Stimulated activated CD8-positive, alpha-beta memory T cell treated with anti-CD3 and anti-CD28 coated beads, Interleukin-2, amount 100 ng/mL, for 1 hour (primary cell): Measurements from ENCODE around the gene HEG1.

Source experiments
- DNase-seq, 2 donors: peaks; one replicate each; pipeline ENCODE4 v3.0.0-alpha.2; 2020; ENCODE audit warnings: low read depth in 2 of 2

HEG1 gene

DNA sequence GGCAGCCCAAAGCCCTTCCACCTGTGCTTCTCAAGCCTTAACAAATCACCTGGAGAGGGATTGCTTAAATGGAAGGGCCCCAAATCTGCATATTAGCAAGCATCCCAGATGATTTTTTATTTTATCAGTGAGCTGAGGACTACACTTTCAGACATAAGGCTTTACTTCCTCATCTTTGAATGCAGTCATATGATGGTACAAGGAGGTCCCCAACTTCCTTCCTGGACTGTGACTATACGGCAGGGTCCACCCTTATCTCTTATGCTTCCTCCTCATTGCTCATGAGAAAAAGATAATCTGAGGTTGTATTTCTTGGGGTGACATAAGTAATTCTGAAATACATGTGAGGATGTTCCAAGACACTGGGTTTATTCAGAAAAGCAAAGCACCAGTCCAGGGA lies 13.7 kb upstream of the HEG1 start:
- DNase-seq: no peak

DNA sequence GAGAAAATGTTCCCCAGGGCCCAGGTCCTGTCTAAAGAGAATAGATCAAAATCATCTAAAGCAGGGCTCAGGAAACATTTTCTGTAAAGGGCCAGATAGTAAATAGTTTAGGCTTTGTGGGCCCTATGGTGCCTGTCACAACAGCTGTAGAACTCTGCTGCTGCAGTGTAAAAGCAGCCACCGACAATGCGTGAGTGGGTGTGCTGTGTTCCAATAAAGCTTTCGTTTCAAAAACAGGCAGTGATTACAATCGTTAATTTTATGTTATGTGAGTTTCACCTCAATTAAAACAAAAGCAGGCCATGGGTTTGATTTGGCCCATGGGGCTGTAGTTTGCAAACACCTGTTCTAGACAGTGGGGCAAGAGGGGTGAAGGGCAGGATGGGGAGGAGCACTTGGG lies 12.5 kb upstream of the HEG1 start:
- no peak for DNase-seq

DNA sequence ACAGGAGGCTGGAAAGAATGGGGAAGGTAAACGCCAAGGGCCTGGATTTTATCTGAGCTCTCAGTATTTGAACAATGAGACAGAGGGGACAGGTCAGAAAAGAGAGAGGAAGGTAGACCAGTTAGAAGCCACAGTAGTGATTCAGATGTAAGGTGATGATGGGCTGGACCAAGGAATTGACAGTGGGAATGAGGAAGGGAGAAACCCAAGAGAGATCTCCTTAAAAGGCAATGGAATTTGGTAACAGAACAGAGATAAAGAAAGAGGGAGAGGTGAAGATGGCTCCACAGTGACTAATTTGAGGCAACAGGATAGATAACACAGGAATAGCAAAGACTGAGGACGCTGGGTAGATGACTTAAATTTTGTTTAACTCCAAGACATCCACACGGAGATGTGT lies 11.4 kb upstream of the HEG1 start:
- no peak for DNase-seq

DNA sequence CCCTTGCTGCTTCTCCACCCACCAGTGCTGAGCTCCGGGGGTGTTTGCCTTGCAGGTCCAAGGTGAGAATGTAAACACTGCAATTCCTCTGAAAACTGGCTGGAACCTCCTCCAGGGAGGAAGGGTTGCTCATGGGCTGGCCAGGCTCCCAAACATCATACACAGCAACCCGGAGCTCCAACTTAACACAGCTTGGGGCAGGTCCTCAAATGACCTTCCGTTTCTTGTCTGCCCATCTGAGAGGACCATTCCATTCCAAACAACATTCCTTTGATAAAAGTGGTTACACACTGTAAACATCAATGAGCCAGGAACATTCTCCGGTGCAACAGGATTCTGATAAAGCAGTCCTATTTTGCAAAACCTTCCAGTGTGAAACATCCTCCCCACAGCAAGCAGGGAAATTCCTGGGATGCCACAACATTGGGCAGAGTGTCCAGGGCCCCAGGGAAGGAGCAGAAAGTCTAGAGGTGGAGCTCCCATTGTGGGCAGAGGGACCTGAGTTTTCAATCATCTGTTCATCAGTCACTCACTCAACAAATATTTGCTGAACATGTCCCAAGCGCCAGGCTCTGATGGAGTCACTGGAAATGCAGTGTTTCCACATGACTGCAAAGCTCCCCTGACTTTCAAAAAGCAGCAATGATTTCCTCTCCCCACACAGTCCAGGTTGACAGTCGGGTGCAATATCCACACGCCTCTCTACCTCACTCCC lies 7.3 kb upstream of the HEG1 start:
- no peak for DNase-seq

DNA sequence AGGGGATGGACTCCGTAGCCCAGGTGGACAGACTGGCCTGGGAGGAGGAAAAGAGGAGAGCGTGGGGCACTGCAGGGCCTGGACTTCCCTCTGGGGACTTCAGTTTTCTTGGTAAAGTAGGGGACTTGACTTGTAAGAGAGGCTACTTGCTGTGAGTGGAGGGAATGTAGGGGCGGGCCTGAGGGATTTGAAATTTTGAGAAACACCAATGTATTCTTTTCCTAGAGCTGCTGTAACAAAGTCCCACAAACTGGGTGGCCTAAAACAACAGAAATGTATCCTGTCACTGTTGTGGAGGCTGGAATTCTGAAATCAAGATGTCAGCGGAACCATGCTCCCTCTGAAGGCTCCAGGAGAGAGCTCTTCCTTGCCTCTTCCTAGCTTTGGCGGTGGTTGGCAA lies 5.8 kb upstream of the HEG1 start:
- no peak for DNase-seq

DNA sequence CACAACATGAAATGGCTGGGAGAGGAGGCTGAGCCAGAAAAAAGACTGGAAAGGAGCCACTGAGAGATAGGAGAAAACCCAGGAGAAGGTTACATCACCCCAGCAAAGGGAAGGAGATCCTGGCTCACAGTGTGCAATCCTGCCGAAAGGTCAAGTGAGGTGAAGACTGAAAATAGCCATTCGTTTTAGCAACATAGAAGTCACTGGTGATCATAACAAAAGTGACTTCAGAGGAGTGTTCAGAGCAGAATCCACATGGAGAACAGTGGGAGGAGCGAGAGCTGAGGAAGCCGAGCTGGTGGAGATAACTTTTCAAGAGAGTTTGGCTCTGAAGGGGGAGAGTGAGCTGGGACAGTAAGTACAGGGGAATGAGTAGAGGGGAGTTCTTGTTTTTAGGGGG lies 5.4 kb upstream of the HEG1 start:
- no peak for DNase-seq

DNA sequence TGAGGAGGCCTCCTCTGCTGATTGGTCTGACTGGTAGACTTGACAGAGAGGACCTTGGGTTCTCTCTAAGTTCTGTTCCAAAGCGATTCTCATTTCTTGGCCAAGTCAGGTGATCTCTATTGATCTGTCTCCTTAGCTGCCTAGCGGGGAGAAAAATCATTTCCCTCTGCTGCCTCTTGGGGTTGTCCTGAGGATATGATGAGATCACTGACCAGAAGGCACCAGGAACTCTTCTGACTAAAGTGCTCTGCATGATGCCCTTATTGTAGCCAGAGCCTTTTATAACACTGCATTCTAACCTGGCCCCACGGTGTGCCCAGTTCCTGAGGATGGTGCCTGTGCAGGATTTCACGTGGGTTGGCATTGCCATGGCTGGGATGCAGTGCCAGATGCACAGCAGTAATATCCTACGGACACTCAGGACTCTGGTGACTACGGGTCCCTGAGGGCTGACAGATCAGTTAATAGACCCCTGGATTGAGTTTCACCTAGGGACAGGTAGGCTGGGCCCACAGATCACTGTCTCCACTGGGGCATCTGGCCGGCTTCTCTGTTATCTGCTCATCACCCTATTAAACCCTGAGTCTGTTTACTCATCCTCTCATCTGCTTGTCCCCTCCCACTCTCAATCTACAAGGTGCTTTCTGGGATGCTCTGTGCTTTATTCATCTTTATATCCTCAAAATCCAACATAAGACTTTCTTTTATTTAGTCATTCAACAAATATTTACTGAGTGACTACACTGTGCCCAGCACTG lies 3.9 kb upstream of the HEG1 start:
- DNase-seq: no peak

DNA sequence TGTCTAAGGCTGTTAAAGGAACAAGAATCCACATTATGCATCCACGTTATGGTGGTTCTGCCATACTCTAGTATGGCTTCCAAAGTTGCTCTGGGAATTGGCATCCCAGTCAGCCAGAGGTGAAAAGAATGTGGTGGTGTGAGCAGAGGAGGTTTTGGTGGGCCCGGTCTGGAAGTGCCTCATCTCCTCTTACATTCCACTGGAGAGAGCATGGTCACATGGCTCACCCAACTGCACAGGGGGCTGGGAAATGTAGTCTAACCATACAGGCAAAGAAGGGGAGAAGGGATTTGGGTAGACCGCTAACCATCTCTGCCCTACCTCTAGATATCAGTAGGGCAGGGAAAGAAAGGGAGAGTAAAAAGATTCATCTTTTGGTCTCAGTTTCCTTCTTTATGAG lies 3.2 kb upstream of the HEG1 start:
- no peak for DNase-seq

DNA sequence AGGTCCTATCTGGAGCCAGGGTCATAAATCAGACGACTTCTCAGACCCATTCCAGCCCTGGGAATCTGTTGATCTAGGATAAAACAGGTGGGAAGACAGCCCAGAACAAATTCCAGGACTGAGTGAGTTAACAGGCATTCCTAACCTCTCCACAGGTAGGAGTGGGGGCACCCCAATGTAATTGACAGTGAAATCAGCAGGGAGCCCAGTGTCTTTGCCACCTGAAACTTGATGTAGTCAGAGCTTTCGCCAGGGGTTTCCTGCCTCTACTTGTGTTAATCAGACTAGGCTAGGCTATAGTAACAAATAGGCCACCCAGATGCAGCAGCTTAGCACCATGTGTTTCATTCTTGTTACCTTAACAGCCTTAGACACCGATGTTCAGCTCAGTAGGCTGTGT lies 2.7 kb upstream of the HEG1 start:
- no peak for DNase-seq

DNA sequence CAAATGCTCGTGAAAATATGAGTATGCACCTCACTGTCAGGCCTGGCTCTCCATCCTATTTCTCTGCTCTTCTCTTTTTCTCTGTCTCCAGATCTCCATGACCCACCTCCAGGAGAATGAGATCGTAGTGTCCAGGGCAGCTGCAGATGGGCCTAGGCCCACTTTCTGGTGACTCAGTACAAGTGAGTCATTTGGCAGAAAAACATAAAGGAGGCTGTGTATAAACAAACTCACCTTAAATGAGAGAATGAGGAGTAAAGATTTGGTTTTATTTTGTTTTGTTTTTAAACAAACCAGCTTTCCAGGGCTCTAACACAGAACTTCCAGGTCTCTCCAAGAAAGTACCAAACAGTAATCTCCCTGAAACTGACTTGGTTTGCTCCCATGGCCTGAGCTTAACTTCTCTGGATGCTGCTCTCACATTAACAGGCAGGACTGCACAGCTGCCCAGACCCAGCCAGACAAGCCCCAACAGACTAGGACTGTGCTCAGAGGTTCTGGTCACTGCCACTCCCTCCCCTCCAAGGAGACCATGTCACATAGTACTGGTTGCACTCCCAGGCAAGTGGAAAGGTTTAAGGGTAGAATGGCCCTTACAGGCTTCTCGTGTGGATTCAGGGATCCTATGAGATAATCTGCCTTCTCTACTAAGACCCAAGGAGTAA lies 1.5 kb upstream of the HEG1 start:
- no peak for DNase-seq

DNA sequence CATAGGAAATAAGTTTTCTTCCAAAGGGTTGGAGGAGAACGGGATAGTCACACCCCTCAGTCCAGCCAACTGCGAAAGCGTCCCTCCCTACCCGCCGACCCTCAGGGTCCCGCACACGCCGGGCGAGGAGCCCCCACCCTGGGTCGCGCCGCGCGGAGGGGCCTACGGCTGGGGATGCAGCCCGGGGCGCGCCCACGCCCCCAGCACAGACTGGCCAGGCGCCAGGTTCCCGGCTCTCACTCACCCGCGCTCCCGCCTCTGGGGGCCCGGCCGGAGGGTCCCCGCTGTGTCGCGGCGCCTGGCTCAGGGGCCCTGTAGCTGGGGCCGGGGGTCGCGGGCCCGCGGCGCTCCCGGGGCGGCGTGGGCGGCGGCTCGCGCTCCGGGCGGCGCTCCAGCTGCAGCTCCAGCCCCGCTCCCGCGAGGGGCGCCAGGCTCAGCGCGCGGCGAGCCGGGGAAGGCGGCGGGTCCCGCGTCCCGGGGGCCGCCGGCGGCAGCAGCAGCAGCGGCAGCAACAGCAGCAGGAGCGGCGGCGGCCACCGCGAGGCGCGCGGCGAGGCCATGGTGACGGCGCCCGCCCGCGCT lies 375 bp downstream of the HEG1 start:
- no peak for DNase-seq

DNA sequence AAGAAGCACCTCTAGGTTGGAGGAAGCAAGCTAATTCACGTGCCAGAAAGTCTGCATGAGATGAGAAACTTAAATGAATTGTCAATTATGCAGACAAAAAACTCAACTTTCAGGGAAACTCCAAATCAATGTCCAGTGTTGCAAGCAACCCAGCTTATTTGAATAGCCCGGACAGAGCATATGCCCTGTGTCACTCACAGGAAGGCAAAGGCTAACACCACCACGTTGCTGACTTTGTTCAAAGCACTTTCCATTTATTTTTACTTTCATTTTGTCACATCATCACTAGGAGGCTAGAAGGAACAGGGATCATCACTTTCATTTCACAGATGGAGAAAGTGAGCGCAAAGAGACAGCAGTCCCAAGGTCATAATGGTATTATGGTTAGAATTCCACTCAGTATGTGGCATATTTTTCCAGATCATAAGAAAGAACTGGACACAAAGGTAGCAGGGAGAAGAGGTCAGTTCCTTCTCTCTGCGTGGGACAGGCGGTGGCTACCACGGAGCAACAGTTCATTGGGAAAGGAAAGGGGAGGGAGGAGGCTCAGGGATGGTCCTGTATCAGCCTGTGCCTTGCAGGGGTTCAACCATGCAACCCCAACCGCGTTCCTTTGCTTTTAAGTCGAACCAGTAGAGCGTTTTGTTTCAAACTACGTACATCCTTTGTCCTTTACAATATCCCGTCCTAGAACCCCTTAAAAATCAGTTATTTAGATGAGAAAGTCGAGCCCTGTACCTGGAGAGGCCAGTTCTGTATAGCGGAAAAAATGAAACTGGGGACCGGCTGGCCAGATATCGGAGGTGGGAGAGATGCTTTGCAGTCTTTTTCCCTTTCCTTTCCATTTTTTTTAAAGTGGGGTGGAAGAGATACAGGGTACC lies 1.1 kb downstream of the HEG1 start:
- no peak for DNase-seq

DNA sequence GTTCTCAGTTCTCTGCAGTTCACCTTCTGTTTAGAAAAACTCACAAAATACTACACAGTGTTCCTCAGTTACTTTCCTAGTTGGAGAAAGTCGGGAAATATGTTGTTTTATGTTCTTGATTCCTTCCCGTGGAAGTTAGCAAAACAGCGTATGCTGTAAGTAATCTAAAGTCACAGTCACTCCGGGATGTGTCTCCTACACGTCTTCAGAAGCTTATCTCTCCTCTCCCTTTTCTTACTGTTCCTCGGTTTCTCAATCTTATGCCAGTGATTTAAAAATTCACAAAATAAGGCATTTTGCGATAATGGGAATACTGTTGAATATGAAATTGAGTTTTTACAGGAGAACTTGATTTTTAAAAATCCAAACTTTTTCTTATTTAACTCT lies 1.7 kb downstream of the HEG1 start:
- DNase-seq: no peak

DNA sequence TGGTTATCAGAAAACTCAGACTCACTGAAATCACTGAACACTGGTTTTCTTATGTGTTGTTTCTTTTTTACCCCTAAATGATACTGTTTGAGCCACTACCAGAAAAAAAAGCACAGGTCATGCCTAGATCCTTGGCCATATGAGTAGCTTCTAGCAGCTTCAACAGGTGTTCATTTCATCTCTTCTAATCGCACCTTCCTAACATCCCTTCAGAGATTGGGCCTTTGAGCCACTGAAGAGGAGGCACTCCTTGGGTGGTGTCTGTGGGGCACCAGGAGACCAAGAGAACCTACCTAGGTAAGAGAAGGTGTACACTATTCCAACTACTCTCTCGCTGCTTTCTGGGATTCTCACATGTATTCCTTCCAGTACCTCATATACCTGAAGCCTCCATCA lies 2.5 kb downstream of the HEG1 start:
- DNase-seq: no peak

DNA sequence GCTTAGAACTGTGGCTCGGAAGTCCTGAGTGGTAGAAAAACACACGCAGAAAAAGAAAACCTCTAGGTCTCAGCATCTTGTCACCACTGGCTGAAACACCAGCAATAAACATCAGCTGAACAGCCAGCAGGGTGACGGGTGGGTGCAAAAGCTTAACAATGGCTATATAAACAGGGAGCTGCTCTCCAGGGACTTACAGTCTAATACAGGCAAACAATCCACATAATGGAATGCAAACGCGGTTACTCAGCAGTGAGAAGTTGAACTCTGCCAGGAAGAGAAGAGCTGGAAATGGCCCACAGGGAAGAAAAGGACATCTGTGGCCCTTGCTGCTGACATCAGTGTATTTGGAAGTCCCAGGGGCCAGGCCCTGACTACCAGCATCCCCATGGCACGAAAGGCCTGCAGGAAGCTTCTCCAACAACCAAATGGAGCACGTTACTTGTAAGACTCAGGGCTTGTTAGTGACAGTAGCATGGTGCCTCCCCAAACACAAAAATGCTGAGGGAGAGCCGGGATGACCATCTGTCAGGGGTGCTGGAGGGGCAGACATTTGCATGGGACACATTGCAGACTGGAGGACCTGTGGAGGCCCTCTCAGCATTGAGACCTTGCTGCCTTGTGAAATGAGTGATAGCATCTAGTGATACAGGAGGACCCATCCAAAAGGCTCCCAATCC lies 3.0 kb downstream of the HEG1 start:
- DNase-seq: no peak

DNA sequence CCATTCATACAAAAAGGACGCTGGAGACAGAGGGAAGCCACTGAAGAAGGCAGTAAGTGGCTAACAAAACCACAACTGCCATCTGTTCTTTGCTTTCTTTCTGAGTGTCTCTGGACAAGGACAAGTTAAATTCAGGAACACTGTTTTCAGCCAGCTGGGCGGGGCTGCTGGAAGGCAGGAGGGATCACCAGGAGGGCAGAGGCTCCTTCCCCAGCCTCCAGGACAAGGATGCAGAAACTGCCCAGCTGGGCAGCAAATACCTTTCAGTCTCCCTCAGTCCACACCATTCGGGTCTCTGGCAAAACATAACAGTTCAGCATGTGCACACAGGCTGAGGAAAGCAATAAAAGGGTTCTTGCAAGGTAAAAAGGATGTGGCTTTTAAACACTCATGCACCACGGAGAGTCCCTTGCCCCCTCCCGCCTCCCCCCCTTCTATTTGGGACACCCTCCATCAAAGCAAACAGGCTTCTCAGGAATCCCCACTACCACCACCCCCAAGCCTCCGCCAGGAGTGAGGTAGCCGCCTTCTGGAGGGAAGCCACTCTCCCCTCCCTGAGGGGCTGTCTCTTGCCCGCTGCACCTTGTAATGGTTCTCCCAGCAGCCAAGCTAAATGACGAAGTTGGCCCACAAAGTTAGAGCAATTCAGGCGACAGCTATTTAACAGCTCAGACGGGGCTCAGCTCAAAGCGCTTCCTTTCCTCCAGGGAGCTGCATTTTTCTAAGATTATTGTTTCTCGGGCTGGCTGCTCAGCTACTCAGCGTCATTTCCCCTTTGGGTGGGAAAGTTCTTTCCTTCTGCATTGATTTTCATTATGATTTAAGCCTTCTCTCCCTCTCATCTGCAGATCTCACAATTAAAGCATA lies 3.8 kb downstream of the HEG1 start:
- peak; percentile 41 to 47 for DNase-seq

DNA sequence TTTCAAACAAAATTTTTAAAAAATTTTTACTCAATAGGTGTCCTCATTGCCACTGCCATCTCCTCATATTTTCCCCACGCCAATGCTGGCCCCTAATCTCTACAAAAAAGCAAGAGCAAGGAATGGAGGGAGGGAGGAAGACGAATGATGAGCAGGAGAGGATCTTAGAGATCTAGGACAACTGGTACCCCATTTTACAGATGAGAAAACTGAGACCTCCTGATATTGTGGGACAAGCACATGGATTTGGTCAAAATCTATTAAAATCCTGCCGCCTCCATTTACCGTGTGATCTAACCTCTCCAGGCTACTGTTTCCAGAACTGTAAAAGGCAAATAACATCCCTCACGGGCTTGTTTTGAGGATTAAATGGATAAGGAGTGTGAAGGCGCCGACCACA lies 4.6 kb downstream of the HEG1 start:
- no peak for DNase-seq

DNA sequence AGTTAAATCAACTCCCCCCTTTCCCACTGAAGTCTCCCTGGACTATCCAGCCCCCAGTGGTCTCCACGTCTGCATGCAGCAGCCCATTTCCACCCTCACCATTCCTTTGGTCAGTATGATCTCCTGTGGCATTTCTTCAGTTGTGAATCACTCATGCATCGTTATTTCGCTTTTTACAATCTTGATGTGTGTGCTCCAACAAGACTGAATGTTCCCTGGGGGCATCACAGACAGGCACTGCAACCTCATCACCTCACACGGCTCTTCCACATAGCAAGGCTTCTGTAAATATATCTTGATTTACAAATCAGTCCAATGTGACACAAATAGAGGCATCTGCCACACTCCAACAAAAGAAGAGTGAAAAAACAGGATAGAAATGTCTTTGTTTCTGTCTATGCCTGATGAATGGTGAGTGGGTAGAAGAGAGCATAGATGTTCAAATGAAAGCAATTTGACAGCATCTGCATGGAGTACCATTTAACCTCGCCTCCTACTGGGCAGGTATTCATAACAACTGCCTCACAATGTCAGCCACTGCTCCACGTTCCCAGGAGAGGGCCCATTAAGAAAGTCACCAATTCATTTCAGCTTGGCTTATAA lies 5.2 kb downstream of the HEG1 start:
- DNase-seq: no peak

DNA sequence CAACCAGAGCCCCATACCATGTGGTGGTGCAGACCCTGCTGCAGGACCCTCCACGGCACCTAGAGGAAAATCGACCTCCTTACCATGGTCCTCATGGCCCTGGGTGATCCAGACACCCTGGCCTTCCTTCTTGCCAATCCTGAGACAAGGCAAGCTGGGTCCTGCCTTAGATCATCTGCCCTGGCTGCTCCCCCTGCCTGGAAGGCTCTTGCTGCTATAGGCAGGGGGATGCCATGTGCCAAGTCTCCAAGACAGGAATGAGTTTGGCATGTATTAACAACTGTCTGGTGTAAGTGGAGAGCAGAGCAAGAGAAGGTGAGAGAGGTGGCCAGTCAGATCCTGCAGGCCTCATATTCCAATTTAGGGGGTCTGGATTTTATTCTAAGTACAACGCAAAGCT lies 7.5 kb downstream of the HEG1 start:
- no peak for DNase-seq

DNA sequence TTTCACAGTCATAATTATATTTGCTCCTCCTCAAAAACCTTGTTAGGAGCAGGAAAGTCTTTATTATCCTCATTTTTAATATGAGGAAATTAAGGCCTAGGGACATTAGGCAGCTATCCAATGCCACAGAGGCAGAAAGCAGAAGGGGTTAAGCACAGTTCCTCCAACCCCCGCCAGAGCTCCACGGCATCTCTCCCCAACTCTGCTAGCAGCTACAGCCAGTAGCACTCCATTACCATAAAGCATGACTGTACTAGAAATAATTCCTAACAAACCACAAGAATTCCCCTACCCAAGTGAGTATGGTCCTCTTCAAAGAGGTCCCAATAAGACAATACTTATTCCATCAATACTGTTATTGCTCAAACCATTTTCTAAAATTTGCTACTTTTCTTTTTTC lies 9.8 kb downstream of the HEG1 start:
- no peak for DNase-seq
